CD4-positive, alpha-beta T cell treated with Interleukin-4 for 1 hour (primary cell): ENCODE measurements around the gene CDCA3.

ENCODE experiments used
- DNase-seq, 2 donors: peaks; one replicate each; pipeline ENCODE4 v3.0.0-alpha.2; 2020 to 2022

CDCA3 gene

GRCh38 chr12:6831450-6831995, 19.6 kb downstream of the CDCA3 start:
- DNase-seq: no peak

GRCh38 chr12:6830999-6831398, 20.1 kb downstream of the CDCA3 start:
- DNase-seq: no peak

GRCh38 chr12:6830286-6830890, 20.7 kb downstream of the CDCA3 start:
- DNase-seq: no peak

DNA sequence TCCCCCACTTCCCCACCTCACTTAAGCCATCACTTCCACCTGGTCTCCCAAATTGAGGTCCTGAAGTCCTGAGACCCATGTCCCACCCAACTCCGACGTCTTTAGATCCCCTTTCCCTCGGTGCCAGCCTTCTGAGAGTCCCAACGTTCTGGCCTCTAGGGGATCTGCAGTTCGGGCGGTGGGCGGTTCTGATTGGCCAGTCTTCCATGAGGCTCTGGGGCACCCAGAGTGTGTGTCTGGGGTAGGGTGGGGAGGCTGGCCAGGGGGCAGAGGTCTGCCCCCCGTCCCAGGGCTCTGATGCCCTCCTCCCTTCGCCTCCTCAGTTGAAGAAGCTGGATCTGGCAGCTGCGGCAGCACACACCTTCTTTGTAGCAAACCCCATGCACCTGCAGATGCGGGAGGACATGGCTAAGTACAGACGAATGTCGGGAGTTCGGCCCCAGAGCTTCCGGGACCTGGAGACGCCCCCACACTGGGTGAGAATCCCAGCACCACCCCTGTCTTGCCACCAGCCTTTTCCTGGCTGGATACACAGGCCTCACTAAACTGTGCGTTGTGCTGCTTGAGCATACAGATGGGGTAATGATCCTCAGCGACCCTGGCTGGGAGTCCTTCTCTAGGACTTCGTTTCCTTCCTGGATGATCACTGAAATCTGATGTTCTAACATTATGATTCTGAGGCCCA, 21.4 kb downstream of the CDCA3 start:
- no peak for DNase-seq

GRCh38 chr12:6828781-6829535, 22.1 kb downstream of the CDCA3 start:
- DNase-seq: peak; percentile 28 to 33

DNA sequence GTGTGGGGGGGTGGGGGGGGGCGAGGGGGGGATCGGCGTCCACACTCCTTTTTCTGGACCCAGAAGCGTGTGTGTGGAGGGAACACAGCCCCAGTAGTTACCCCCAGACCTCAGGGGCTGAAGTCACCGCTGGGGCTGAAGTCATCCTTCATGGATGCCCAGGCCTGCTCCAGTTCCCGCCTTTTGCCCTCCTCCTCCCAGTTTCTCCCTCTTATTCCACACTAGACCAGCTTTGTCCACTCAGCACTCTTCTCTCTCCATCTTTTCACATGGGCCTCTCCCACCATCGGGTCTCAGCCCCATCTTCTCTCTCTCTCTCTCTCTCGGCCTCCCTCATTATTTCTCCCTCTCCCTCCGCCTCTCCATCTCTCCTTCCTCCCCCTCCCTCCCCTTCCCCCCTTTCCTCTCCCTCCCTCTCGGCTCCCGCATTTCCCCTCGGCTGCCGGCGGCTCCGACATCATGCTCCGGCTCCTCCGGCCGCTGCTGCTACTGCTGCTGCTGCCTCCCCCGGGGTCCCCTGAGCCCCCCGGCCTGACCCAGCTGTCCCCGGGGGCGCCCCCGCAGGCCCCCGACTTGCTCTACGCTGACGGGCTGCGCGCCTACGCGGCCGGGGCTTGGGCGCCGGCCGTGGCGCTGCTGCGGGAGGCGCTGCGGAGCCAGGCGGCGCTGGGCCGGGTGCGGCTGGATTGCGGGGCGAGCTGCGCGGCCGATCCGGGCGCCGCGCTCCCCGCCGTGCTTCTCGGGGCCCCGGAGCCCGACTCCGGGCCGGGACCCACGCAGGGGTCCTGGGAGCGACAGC, 22.9 kb downstream of the CDCA3 start, which contains the start of gene P3H3:
Gene P3H3 (plus strand): TSS at position 426 of the 799 bp plus-strand sequence. CDS start 34 bp downstream, at position 460.
- no peak for DNase-seq

DNA sequence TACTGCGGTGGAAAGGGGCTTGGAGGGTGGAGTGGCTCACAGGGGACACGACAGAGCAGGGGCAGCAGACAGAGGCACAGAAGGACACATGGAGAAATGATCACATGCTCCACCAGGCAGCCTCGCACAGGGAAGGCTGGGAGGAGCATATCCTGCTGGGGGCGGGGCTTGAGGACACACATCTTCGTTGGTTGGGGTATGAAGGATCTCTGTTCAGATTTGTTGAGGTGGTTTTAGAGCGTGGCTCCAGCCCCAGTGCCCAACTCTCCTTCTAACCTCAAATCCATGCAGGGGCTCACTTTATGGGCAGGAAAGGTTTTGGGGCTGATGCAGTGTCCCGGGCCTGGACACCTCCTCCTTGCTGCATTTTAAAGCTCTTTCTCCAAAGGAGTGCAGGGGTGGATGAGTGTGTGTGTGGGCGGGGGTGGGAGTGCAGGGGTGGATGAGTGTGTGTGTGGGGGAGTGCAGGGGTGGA, 23.6 kb downstream of the CDCA3 start:
- peak; percentile 36 for DNase-seq

GRCh38 chr12:6826734-6827436, 24.2 kb downstream of the CDCA3 start:
- no peak for DNase-seq

DNA sequence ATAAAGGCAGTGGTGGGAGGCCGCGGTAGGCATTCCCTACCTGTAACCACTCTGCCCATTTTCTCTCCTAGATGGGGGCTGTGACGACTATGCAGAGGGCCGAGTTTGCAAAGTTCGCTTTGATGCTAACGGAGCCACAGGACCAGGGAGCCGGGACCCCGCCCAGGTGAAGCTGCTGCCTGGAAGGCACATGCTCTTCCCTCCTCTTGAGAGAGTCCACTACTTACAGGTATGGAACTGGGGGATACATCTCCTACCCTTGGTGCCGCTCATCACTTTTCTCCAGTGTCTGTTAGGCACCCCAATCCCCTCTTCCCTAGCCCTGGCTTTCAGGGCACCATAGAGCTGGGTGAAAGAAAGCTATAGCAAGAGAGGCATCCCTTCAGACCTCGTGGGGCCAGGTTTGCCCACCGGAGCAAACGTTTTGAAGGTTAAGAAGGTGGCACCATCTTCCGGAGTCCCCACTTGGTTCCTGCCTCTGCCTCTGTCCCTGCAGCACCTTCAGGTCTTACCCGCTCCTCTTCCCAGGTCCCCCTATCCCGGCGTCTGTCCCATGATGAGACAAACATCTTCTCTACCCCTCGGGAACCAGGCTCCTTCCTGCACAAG, 24.9 kb downstream of the CDCA3 start:
- DNase-seq: no peak

GRCh38 chr12:6825398-6826124, 25.5 kb downstream of the CDCA3 start:
- DNase-seq: peak; percentile 77 to 81

GRCh38 chr12:6824901-6825381, 26.1 kb downstream of the CDCA3 start:
- no peak for DNase-seq

- no peak for DNase-seq
These were observed 26.9 kb downstream of the CDCA3 start for GRCh38 chr12:6824085-6824775.

DNA sequence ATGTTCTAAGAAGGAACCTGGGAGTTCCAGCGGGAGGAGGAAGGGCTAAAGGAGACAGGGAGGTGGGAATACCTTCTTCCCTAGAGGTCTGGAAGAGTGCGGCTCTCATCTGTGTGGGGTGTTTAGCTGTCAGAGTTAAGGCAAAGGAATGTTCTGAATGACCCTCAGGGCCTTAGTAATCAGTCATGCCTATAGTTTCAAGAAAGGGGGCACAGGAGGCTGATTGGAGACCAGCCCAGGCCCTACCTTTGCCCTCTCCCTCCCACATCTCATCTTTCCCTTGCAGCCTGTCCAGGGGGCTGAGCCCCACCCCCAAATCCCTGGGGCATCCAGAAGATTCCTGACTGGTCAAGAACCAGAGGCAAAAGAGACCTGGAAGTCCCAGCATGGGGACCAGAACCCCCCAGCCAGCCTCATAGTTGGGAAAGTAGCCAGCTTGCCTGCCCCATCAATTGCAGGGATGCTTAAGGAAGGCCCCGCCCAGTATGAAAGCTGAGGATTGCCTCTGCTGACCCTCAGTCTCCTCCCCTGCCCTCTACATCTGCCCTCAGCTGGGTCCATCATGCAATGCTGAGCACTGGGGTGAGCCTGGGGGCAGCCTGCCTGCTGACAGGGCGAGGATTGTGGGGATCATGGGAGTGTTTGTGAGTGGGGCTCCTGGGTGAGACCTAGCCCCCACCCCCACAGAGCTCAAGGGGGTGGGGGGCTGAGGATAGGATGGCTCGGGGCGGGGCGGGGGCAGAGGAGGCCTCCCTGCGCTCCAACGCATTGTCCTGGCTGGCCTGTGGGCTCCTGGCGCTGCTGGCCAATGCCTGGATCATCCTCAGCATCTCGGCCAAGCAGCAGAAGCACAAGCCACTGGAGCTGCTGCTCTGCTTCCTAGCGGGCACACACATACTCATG, 27.7 kb downstream of the CDCA3 start:
- DNase-seq: no peak

DNA sequence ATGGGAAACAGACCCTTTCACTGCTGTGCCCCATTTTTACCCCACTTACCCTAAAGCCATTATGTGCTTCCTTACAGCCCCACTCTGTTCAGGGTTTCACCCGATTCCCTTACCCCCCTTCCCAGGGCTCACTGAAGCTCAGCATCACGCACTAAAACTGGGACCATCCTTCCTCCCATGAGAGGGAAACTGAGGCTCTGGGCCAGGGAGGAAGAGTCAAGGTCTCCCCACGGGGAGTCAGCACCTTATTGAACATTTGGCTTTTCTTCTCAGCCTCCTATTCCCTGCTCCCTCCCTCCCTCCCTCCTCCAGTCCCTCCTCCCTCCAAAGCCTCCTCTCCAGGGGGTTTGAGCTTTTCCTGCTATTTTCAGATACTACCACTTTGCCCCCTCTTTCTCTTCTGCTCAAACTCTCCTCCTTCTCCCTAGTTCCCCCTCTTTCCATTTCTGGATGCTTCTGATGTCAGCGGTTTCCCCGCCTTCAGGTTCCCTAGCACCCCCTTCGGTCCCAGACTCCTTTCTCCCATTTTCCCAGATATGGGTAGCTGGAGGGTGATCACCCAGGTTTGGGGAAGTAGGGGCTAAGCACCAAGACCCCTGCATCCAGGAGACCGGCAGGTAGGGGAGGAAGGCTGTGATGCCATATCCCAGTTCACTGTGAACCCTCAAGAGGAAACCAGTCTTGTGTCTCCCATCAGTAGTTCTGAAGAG, 28.5 kb downstream of the CDCA3 start:
- no peak for DNase-seq

DNA sequence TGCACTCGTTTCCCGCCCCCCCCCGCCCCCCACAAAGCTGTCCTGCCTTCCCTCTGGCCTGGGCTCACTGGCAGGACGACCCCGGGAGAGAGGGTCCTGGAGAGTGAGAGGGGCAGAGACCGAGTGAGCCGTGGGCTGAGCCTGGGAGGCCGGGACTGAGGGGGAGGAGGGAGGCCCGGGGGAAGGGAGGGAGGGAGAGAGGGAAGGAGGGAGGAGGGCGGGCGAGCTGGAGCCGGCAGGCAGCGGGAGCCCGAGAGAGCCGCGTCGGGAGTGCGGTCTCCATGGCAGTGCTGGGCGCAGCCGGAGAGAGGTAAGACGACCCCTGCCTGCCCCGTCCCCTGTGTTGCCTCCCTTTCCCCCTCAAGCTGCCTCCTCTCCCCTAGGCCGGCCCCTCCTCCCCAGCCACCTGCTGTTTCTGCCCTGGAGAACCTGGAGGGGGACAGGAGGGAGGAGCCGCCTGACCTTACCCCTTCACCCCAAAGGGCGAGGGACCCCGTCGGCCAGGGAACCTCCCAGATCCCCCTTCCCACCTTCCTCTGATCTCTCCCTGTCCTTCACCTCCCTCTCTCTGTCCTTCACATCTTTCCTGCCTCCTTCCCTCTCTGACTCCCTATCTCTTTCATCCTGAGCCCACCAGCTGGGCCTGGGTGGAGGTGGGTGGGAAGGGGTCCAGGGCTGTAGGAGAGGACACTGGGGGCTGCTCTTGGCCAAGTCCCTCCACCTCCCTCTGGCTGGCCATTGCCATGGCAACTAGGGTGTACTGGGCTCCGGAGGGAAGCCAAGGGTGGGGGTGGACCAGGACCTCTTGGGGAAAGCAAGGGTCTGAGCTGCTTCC, 29.3 kb downstream of the CDCA3 start, which contains the start of gene GPR162:
Gene GPR162 (plus strand): TSS at position 231 of the 835 bp plus-strand sequence. CDS start 2,078 bp downstream, outside the sequence.
- no peak for DNase-seq

- DNase-seq: no peak
These were observed 30.9 kb downstream of the CDCA3 start for GRCh38 chr12:6820166-6820565.
